GM12875 (cell line): ENCODE data around the gene SPINT1.

Experiments
- H3K4me3 ChIP-seq: one replicate; pipeline ENCODE4 v1.5.1; 2011; ENCODE audit warnings: low read depth, low read length, control low read depth
- TF ChIP-seq, protein P1 (sequence below): IDR thresholded peaks from 2 replicates; pipeline ENCODE4 v1.5.1; 2011; ENCODE audit warnings: low read depth, mild to moderate bottlenecking, control low read depth, inconsistent platforms, low read length, moderate library complexity, borderline replicate concordance; ENCODE audit not compliant: insufficient read depth

Gene SPINT1

DNA sequence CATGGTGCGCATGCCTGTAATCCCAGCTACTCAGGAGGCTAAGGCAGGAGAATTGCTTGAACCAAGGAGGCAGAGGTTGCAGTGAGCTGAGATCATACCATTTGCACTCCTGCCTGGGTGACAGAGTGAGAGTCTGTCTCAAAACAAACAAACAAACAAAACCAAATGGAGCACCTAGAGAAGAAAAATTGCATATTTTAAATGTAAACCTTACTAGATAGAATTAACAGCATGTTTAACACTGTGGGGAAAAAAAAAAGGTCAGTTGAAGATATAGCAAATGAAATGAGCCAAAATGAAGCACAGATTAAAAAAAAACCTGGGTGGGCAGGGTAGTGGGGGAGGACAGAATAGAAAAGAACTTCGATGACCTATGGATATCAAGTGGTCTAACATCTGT is 22.7 kb upstream of the SPINT1 start:
- TF ChIP-seq, protein P1, sequence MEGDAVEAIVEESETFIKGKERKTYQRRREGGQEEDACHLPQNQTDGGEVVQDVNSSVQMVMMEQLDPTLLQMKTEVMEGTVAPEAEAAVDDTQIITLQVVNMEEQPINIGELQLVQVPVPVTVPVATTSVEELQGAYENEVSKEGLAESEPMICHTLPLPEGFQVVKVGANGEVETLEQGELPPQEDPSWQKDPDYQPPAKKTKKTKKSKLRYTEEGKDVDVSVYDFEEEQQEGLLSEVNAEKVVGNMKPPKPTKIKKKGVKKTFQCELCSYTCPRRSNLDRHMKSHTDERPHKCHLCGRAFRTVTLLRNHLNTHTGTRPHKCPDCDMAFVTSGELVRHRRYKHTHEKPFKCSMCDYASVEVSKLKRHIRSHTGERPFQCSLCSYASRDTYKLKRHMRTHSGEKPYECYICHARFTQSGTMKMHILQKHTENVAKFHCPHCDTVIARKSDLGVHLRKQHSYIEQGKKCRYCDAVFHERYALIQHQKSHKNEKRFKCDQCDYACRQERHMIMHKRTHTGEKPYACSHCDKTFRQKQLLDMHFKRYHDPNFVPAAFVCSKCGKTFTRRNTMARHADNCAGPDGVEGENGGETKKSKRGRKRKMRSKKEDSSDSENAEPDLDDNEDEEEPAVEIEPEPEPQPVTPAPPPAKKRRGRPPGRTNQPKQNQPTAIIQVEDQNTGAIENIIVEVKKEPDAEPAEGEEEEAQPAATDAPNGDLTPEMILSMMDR, result no peak
- H3K4me3 ChIP-seq, result no peak overlapping the region

DNA sequence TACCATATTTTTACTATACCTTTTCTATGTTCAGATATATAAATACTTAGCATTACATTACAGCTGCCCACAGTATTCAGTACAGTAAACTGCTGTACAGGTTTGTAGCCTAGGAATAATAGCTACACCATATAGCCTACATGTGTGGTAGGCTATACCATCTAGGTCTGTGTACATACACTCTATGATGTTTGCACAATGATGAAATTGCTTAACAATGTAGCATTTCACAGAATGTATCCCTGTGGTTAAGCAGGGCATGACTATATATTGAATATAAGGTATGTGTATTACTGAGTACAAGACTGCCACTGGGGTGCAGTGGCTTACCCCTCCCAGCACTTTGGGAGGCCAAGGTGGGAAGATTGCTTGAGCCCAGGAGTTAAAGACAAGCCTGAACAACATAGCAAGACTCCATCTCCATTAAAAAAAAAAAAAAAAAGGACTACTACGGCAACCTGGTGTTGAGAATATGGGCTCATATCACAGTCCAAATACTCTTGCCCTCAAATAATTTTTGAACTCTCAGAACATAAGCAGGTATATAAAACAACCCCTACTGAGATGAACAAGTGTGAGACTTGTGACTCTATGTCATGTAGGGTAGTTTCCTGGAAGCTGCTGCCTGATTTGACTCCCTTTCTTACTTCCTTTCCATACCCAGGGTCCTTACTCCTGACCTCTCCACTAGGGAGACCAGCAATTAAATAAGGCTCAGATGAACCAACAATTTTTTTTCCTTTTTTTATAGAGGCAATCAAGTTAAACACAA is 20.1 kb upstream of the SPINT1 start:
- no peak overlapping the region for H3K4me3 ChIP-seq
- TF ChIP-seq, protein P1, result no peak

DNA sequence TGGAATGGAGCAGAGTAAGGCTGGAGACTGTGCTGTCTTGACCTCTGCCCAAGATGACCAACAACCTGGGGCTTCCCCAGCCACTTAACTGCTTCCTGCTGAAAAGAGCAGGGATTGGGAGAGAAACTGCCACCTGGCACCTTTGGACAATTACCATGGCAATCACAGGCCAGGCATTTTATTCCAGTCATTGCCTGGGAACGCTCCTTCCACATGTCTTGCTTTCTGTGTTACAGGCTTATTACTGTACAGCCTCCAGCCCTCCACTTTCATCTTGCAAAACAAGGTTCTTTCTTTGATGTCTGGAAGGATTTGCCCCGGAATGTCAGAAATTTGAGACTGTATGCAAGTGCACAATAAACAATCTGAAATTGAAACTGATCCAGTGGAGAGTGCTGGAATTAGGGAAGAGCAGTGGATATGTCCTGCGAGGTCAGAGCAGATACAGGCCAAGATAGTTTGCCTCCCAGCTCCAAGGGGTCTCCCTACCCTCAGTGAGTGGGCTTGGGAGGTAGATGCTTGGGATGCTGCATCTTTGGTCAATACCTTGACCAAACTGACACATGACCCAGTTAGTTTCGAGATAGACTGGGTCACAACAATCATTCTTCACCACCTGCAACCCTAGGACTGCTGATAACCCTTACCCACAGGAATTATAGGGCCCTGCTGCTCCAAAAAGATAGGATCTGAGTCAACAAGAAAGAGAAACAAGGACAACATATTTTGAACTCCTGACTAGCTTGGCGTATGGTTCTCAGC is 18.0 kb upstream of the SPINT1 start:
- TF ChIP-seq, protein P1, result no peak
- no peak overlapping the region for H3K4me3 ChIP-seq

GRCh38 chr15:40826423-40827075 is 17.3 kb upstream of the SPINT1 start:
- TF ChIP-seq, protein P1, result no peak
- H3K4me3 ChIP-seq, result no peak overlapping the region

- TF ChIP-seq, protein P1, result no peak
Measured at GRCh38 chr15:40828447-40829036, 15.3 kb upstream of the SPINT1 start, which contains the start of gene PPP1R14D. Gene PPP1R14D (minus strand): TSS chr15:40828708. CDS start chr15:40828641, 67 bp downstream.

DNA sequence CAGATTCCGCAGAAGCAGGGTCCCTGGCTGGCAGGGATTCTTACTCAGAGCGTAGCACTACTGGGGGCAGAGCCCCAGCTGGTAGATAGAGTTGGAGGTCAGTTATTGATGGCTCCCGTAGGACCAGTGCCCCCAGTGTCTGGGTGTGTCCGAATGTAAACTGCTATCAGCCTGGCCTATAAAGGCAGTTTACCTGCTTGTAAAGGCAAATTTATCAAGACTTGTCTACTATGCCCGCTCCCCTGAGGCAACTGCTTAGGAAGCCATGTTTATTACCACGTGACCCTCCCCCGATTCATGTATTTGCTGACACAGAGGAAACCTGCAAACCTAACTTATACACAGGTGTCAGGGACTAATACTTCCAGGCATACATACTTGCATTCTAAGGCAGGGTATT is 14.7 kb upstream of the SPINT1 start:
- H3K4me3 ChIP-seq, result no peak overlapping the region
- TF ChIP-seq, protein P1, result no peak

More at GRCh38 chr15:40828447-40829036, 15.3 kb upstream of the SPINT1 start, which contains the start of gene PPP1R14D:
- no peak within 1 kb of the TSS for H3K4me3 ChIP-seq
